HepG2 (cell line): ENCODE data around the gene PPM1M. TPM values are rescaled to one million over a fixed set of nuclear protein-coding genes. Genes with fewer than 3 reads are reported as not detected.

Source experiments
- ARNT2 ChIP-seq: sonication (generic); formaldehyde crosslinking; IDR thresholded peaks from 2 replicates; pipeline ENCODE4 v1.8.0; 2022; ENCODE audit warnings: mild to moderate bottlenecking, low read depth, missing genetic modification reagents, moderate library complexity
- ASH2L ChIP-seq: fragments of 300-600, 200-600 bp; sonication (generic); IDR thresholded peaks from 2 replicates; pipeline ENCODE4 v1.7.0; 2017; ENCODE audit warnings: low read depth, mild to moderate bottlenecking, moderate library complexity, mixed read lengths, low read length; ENCODE audit not compliant: insufficient read length
- CEBPG ChIP-seq: IDR thresholded peaks from 2 replicates; pipeline ENCODE4 v1.6.1; 2016
- FOXC1 ChIP-seq: sonication (generic); formaldehyde crosslinking; IDR thresholded peaks from 2 replicates; pipeline ENCODE4 v1.8.0; 2022; ENCODE audit warnings: mild to moderate bottlenecking, missing genetic modification reagents, borderline replicate concordance
- GATA4 ChIP-seq: sonication (generic); IDR thresholded peaks from 2 replicates; pipeline ENCODE4 v1.6.1; 2016; ENCODE audit warnings: antibody characterized with exemption, low read depth, borderline replicate concordance
- MAF1 ChIP-seq: sonication (generic); formaldehyde crosslinking; IDR thresholded peaks from 2 replicates; pipeline ENCODE4 v1.5.0; 2020; ENCODE audit warnings: missing genetic modification reagents, borderline replicate concordance
- NR2F6 ChIP-seq, 2 experiments: IDR thresholded peaks; 2 replicates each; pipeline ENCODE4 v1.6.1; 2016; ENCODE audit warnings: antibody characterized with exemption in 1 of 2, mild to moderate bottlenecking in 1 of 2
- RELA ChIP-seq: sonication (generic); formaldehyde crosslinking; IDR thresholded peaks from 2 replicates; pipeline ENCODE4 v1.4.0; 2020; ENCODE audit warnings: missing genetic modification reagents
- SIX1 ChIP-seq: sonication (generic); formaldehyde crosslinking; IDR thresholded peaks from 2 replicates; pipeline ENCODE4 v1.4.0; 2020; ENCODE audit warnings: missing genetic modification reagents, borderline replicate concordance
- SKI ChIP-seq: fragments of 450-650 bp; IDR thresholded peaks from one replicate; pipeline ENCODE4 v1.6.1; 2018; ENCODE audit warnings: mild to moderate bottlenecking; ENCODE audit not compliant: partially characterized antibody
- SOX13 ChIP-seq, 3 experiments: fragments of 450-650 bp in 1 of 3; sonication (generic) in 1 of 3; formaldehyde crosslinking in 1 of 3; IDR thresholded peaks in 2 of 3; conservative IDR thresholded peaks in 1 of 3; 2 replicates each; pipeline versions ENCODE4 v1.5.0 to v1.6.1; 2016 to 2020; ENCODE audit warnings: antibody characterized with exemption in 1 of 3, mild to moderate bottlenecking in 1 of 3, missing compliant biosample characterization in 1 of 3, missing genetic modification reagents in 1 of 3, moderate library complexity in 1 of 3
- ZBTB7A ChIP-seq: sonication (generic); formaldehyde crosslinking; IDR thresholded peaks from 2 replicates; pipeline ENCODE4 v1.8.0; 2022; ENCODE audit warnings: mild to moderate bottlenecking, missing genetic modification reagents
- ZFY ChIP-seq: sonication (generic); formaldehyde crosslinking; IDR thresholded peaks from 2 replicates; pipeline ENCODE4 v1.4.0; 2020; ENCODE audit warnings: missing genetic modification reagents
- ZMAT3 ChIP-seq: sonication (generic); formaldehyde crosslinking; conservative IDR thresholded peaks from 2 replicates; pipeline ENCODE4 v1.7.0; 2021; ENCODE audit warnings: missing genetic modification reagents
- ZNF101 ChIP-seq: sonication (generic); formaldehyde crosslinking; IDR thresholded peaks from 2 replicates; pipeline ENCODE4 v1.4.0; 2020; ENCODE audit warnings: mild to moderate bottlenecking, low read depth, missing genetic modification reagents, borderline replicate concordance
- ZNF383 ChIP-seq: sonication (generic); formaldehyde crosslinking; IDR thresholded peaks from 2 replicates; pipeline ENCODE4 v1.4.0; 2020; ENCODE audit warnings: missing genetic modification reagents, mild to moderate bottlenecking, borderline replicate concordance
- ZNF563 ChIP-seq: sonication (generic); formaldehyde crosslinking; IDR thresholded peaks from 2 replicates; pipeline ENCODE4 v1.8.0; 2022; ENCODE audit warnings: mild to moderate bottlenecking, moderate library complexity, missing genetic modification reagents
- ZNF772 ChIP-seq: sonication (generic); formaldehyde crosslinking; IDR thresholded peaks from 2 replicates; pipeline ENCODE4 v1.5.0; 2020; ENCODE audit warnings: mild to moderate bottlenecking, missing genetic modification reagents
- polyA plus RNA-seq, 8 experiments: library from polyadenylated mRNA; depleted of rRNA in 3 of 8; stranded (reverse) in 7 of 8; unstranded in 1 of 8; fragments of >200 nt; fragmentation: Illumina TruSeq in 4 of 8; extraction: Trizol in 4 of 8; gene quantifications; 2 replicates each; pipeline versions ENCODE4 v1.2.1 to v1.2.3, GENCODE V29; 2011 to 2016; ENCODE audit warnings: low read depth in 4 of 8, missing spikeins in 1 of 8, mixed read lengths in 1 of 8; ENCODE audit not compliant: insufficient read depth in 1 of 8
- total RNA-seq, 5 experiments: library from RNA; depleted of rRNA; stranded (reverse); fragments of >200 nt; fragmentation: Illumina TruSeq; extraction: Trizol; gene quantifications; 2 replicates each; pipeline ENCODE4 v1.2.3, GENCODE V29; 2016; ENCODE audit warnings: low read depth in 1 of 5
- TF ChIP-seq, protein P1 (sequence below): sonication (generic); formaldehyde crosslinking; IDR thresholded peaks from 2 replicates; pipeline ENCODE4 v1.4.0; 2020; ENCODE audit warnings: missing genetic modification reagents, borderline replicate concordance
- TF ChIP-seq, protein P2 (sequence below): sonication (generic); formaldehyde crosslinking; IDR thresholded peaks from 2 replicates; pipeline ENCODE4 v1.9.0; 2021; ENCODE audit warnings: missing genetic modification reagents, borderline replicate concordance
- TF ChIP-seq, protein P3 (sequence below): sonication (generic); formaldehyde crosslinking; conservative IDR thresholded peaks from 2 replicates; pipeline ENCODE4 v1.8.0; 2022; ENCODE audit warnings: missing genetic modification reagents
- TF ChIP-seq, protein P4 (sequence below): sonication (generic); formaldehyde crosslinking; IDR thresholded peaks from 2 replicates; pipeline ENCODE4 v1.8.1; 2023; ENCODE audit warnings: mild to moderate bottlenecking, missing genetic modification reagents

PPM1M gene
- total and polyA plus RNA-seq, 2 of the 13 experiments (the other 11 are each of a cell fraction or from before 2014, with no cell fraction given): 2.5 to 5.9 TPM

DNA sequence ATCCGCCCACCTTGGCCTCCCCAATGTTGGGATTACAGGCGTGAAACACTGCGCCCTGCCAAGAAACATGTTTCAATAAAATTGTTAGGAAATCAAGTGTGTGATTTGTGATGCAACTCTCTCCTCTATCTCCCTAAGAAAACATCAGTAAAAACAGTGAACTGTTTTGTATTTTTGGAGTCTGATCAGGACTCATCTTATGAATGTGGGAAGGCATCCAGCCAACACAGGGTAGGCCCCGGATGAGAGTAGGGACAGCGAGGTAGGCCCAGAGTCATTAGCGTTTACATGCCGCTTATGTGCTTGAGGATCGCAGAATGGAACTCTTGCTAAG lies 41.2 kb downstream of the PPM1M start (continued):
- TF ChIP-seq ZNF563 (CRISPR knock-in tag) (0 out of 2 replicates have a peak, but pooled peaks have one; percentile 14), ZBTB7A (CRISPR knock-in tag) (no peak), SKI (no peak), ZFY (CRISPR knock-in tag) (peak; percentile 80), FOXC1 (CRISPR knock-in tag) (no peak; the same call in 1 of the 2 replicates), ZNF383 (CRISPR knock-in tag) (no peak), SIX1 (CRISPR knock-in tag) (no peak), ZNF772 (CRISPR knock-in tag) (0 out of 2 replicates have a peak, but pooled peaks have one; percentile 25), ZMAT3 (no peak), ZNF101 (CRISPR knock-in tag) (no peak), MAF1 (CRISPR knock-in tag) (no peak), ASH2L (no peak), GATA4 (no peak), RELA (CRISPR knock-in tag) (no peak), CEBPG (CRISPR knock-in tag) (peak; percentile 56), SOX13 (IDR thresholded peaks at IDR 0.05) (no peak), SOX13 (CRISPR knock-in tag; conservative IDR thresholded peaks at IDR 0.05 in 1 of 2, IDR thresholded peaks at IDR 0.05 in 1 of 2) (peak in 1 of 2 experiments; percentile 43; a peak in 1 of 4 replicates), NR2F6 (IDR thresholded peaks at IDR 0.05) (0 out of 2 replicates have a peak, but pooled peaks have one; percentile 19), NR2F6 (CRISPR knock-in tag; IDR thresholded peaks at IDR 0.05) (no peak), ARNT2 (CRISPR knock-in tag) (0 out of 2 replicates have a peak, but pooled peaks have one; percentile 13)
- TF ChIP-seq, protein P1, sequence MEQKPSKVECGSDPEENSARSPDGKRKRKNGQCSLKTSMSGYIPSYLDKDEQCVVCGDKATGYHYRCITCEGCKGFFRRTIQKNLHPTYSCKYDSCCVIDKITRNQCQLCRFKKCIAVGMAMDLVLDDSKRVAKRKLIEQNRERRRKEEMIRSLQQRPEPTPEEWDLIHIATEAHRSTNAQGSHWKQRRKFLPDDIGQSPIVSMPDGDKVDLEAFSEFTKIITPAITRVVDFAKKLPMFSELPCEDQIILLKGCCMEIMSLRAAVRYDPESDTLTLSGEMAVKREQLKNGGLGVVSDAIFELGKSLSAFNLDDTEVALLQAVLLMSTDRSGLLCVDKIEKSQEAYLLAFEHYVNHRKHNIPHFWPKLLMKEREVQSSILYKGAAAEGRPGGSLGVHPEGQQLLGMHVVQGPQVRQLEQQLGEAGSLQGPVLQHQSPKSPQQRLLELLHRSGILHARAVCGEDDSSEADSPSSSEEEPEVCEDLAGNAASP (CRISPR knock-in tag): 0 out of 2 replicates have a peak, but pooled peaks have one; percentile 11
- TF ChIP-seq, protein P2, sequence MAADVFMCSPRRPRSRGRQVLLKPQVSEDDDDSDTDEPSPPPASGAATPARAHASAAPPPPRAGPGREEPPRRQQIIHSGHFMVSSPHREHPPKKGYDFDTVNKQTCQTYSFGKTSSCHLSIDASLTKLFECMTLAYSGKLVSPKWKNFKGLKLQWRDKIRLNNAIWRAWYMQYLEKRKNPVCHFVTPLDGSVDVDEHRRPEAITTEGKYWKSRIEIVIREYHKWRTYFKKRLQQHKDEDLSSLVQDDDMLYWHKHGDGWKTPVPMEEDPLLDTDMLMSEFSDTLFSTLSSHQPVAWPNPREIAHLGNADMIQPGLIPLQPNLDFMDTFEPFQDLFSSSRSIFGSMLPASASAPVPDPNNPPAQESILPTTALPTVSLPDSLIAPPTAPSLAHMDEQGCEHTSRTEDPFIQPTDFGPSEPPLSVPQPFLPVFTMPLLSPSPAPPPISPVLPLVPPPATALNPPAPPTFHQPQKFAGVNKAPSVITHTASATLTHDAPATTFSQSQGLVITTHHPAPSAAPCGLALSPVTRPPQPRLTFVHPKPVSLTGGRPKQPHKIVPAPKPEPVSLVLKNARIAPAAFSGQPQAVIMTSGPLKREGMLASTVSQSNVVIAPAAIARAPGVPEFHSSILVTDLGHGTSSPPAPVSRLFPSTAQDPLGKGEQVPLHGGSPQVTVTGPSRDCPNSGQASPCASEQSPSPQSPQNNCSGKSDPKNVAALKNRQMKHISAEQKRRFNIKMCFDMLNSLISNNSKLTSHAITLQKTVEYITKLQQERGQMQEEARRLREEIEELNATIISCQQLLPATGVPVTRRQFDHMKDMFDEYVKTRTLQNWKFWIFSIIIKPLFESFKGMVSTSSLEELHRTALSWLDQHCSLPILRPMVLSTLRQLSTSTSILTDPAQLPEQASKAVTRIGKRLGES (CRISPR knock-in tag): no peak
- TF ChIP-seq, protein P3, sequence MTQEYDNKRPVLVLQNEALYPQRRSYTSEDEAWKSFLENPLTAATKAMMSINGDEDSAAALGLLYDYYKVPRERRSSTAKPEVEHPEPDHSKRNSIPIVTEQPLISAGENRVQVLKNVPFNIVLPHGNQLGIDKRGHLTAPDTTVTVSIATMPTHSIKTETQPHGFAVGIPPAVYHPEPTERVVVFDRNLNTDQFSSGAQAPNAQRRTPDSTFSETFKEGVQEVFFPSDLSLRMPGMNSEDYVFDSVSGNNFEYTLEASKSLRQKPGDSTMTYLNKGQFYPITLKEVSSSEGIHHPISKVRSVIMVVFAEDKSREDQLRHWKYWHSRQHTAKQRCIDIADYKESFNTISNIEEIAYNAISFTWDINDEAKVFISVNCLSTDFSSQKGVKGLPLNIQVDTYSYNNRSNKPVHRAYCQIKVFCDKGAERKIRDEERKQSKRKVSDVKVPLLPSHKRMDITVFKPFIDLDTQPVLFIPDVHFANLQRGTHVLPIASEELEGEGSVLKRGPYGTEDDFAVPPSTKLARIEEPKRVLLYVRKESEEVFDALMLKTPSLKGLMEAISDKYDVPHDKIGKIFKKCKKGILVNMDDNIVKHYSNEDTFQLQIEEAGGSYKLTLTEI (CRISPR knock-in tag): no peak
- TF ChIP-seq, protein P4, sequence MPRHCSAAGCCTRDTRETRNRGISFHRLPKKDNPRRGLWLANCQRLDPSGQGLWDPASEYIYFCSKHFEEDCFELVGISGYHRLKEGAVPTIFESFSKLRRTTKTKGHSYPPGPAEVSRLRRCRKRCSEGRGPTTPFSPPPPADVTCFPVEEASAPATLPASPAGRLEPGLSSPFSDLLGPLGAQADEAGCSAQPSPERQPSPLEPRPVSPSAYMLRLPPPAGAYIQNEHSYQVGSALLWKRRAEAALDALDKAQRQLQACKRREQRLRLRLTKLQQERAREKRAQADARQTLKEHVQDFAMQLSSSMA (CRISPR knock-in tag): no peak
